ENCODE results near the gene ROCK2. TPM values are rescaled to one million over a fixed set of nuclear protein-coding genes. Genes with fewer than 3 reads are reported as not detected.

The ROCK2 gene
- total RNA-seq, 2 donors from 2014 or later: 29.6 to 32.2 TPM

GRCh38 chr2:11366326-11366741 is 21.9 kb upstream of the ROCK2 start:
- TF ChIP-seq POLR2A (IDR thresholded peaks at IDR 0.05): no peak
- TF ChIP-seq POLR2AphosphoS5 (IDR thresholded peaks at IDR 0.05): no peak
- TF ChIP-seq, protein P1, sequence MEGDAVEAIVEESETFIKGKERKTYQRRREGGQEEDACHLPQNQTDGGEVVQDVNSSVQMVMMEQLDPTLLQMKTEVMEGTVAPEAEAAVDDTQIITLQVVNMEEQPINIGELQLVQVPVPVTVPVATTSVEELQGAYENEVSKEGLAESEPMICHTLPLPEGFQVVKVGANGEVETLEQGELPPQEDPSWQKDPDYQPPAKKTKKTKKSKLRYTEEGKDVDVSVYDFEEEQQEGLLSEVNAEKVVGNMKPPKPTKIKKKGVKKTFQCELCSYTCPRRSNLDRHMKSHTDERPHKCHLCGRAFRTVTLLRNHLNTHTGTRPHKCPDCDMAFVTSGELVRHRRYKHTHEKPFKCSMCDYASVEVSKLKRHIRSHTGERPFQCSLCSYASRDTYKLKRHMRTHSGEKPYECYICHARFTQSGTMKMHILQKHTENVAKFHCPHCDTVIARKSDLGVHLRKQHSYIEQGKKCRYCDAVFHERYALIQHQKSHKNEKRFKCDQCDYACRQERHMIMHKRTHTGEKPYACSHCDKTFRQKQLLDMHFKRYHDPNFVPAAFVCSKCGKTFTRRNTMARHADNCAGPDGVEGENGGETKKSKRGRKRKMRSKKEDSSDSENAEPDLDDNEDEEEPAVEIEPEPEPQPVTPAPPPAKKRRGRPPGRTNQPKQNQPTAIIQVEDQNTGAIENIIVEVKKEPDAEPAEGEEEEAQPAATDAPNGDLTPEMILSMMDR (IDR thresholded peaks at IDR 0.05): no peak
- Histone ChIP-seq H3K36me3 (no peaks in the 10 kb centered on the region), H3K27me3 (replicated peaks; ENCODE audit: insufficient read depth) (no peaks in the 10 kb centered on the region), H3K9me3 (no peaks in the 10 kb centered on the region), H3K27ac (no peak overlapping the region), H3K4me3 (no peak overlapping the region), H3K4me1 (replicated peaks) (no peaks in the 10 kb centered on the region)
- intact Hi-C loops (cut with DNase I): no loop called here
- WGBS: 94% methylated on average over 5 of the region's 5 CpGs
- DNase-seq (ENCODE audit: low spot score): no peak

DNA sequence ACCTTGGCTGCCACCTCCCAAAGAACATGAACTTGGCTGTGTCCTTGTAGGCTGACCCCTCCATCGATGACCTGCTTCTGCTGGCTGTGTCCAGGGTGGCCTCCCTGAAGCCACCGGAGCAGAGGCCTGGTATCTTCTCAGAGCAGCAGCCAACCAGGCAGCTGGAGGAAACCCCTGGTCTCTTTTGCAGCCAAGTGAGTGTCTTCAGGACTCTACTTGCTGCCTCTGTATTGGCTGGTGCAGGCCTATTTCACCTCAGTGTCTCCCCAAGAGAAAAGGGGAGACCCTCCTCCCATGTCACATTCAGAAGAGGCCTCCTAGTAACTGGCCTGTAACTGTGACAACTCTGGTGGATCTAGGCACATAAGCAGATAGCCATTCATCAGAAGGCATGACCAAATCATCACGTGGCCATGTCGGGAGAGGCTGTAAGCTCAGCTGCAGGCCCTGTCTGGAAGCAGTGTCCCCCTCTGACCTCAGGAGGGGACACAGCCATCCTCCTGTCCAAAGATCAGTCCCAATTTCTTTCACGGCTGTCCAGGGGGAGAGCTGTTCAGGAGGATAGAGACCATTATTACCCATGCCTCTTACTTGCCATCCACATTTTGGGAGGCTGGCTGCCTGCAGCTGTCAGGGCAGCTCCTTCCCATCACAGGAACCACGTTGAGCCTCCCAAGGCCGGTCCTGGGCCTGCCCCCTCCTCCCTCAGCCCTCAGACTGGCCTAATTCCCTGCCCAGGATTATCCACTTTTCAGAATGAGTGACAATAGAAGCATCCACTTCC is 20.9 kb upstream of the ROCK2 start:
- no peak for TF ChIP-seq POLR2AphosphoS5 (IDR thresholded peaks at IDR 0.05)
- no peak for TF ChIP-seq POLR2A (IDR thresholded peaks at IDR 0.05)
- TF ChIP-seq, protein P1 (IDR thresholded peaks at IDR 0.05): no peak
- no peaks in the 10 kb centered on the region for H3K9me3 ChIP-seq
- intact Hi-C loops (cut with DNase I): no loop called here

DNA sequence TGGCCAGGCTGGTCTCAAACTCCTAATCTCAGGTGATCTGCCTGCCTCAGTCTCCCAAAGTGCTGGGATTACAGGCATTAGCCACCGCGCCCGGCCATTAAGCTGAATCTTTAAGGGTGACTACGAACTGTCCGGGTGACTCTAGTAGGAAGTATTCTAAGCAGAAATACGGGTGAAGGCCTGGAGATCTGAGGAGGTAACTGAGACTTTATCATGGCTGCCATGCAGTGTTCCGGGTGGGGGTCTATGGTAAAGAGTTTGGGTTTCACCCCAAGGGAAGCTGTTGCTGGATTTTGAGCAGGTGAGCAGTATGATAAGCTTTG is 20.1 kb upstream of the ROCK2 start:
- Histone ChIP-seq H3K27ac (no peak overlapping the region), H3K36me3 (no peaks in the 10 kb centered on the region), H3K27me3 (replicated peaks; ENCODE audit: insufficient read depth) (no peaks in the 10 kb centered on the region), H3K9me3 (no peaks in the 10 kb centered on the region), H3K4me1 (replicated peaks) (no peaks in the 10 kb centered on the region), H3K4me3 (no peak overlapping the region)
- no peak for TF ChIP-seq POLR2AphosphoS5 (IDR thresholded peaks at IDR 0.05)
- TF ChIP-seq, protein P1 (IDR thresholded peaks at IDR 0.05): no peak
- no peak for TF ChIP-seq POLR2A (IDR thresholded peaks at IDR 0.05)
- intact Hi-C loops (cut with DNase I): no loop called here
- DNase-seq (ENCODE audit: low spot score): no peak
- WGBS: 98% methylated on average over 7 of the region's 7 CpGs

More for the DNA sequence above, 20.9 kb upstream of the ROCK2 start:
- no peak for DNase-seq (ENCODE audit: low spot score)
- Histone ChIP-seq H3K4me3 (no peak overlapping the region), H3K36me3 (no peaks in the 10 kb centered on the region), H3K27ac (no peak overlapping the region), H3K27me3 (replicated peaks; ENCODE audit: insufficient read depth) (no peaks in the 10 kb centered on the region), H3K4me1 (replicated peaks) (no peaks in the 10 kb centered on the region)
- 70% methylated on average over 7 of the region's 7 CpGs for WGBS

DNA sequence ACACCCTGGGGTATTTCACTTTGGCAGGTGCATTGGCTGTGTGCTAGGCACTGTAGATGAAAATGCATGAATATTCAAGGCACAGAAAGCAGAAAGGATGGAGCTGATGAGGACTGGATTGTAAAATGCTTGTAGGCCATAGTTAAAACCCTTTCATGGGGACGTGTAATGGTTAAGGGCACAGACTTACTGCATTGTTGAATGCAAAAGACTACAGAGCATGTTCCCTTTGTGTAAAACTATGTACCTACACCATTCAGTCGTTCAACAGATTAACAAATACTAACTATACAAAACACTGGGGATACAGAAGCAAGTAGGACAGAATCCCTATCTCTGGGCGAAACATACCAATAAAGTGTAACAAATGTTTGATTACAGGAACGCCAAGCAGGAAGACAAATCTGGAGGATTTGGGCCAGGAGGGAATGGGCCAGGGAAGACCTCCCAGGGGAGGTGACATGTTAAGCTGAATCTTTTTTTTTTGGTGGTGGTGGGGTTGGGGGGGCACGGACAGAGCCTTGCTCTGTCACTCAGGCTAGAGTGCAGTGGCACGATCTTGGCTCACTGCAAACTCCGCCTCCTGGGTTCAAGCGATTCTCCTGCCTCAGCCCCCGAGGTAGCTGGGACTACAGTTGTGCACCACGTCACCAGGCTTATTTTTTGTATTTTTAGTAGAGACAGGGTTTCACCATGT is 19.6 kb upstream of the ROCK2 start:
- H3K4me3 ChIP-seq: no peak overlapping the region
- no peak for DNase-seq (ENCODE audit: low spot score)
- intact Hi-C loops (cut with DNase I): no loop called here
- no peak overlapping the region for H3K27ac ChIP-seq
- 88% methylated on average over 10 of the region's 10 CpGs for WGBS
- no peaks in the 10 kb centered on the region for H3K27me3 ChIP-seq (replicated peaks; ENCODE audit: insufficient read depth)
- TF ChIP-seq POLR2AphosphoS5 (IDR thresholded peaks at IDR 0.05) (no peak), POLR2A (IDR thresholded peaks at IDR 0.05) (no peak)
- TF ChIP-seq, protein P1 (IDR thresholded peaks at IDR 0.05): no peak
- no peaks in the 10 kb centered on the region for H3K9me3 ChIP-seq
- no peaks in the 10 kb centered on the region for H3K36me3 ChIP-seq
- H3K4me1 ChIP-seq (replicated peaks): no peaks in the 10 kb centered on the region
